ENCODE data around the gene GNG12. TPM values are rescaled to one million over a fixed set of nuclear protein-coding genes. Genes with fewer than 3 reads are reported as not detected.

The GNG12 gene
- total RNA-seq, 4 donors from 2014 or later, result 89.6 to 129 (median 90.9) TPM

DNA sequence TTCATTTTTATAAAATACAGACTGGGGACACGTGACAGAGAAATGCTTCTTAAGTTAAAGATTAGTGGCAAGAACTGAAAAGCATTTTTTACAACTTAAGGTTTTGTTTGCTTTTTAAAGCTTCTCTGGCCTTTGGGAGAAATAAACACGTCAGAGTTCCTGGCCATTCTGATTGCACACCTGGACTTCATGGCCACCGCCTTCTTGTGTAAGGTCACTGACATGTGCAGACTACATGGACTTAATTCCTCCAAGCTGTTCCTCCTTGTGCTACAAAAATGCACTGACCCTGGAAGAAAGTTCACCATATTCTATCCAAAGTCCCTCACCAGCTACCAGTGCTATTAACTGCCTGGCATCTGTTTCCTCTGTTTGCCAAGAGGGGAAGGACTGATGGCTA, 92.1 kb downstream of the GNG12 start:
- Histone ChIP-seq H3K4me1 (peaks cover 40% of the 10 kb centered on the region), H3K4me3 (no peak overlapping the region), H3K9me3 (no peaks in the 10 kb centered on the region), H3K36me3 (no peaks in the 10 kb centered on the region), H3K27ac (no peak overlapping the region), H3K27me3 (no peaks in the 10 kb centered on the region)
- no peak for TF ChIP-seq POLR2A (IDR thresholded peaks at IDR 0.05)
- TF ChIP-seq EP300 (IDR thresholded peaks at IDR 0.05), result no peak
- TF ChIP-seq, protein P1, sequence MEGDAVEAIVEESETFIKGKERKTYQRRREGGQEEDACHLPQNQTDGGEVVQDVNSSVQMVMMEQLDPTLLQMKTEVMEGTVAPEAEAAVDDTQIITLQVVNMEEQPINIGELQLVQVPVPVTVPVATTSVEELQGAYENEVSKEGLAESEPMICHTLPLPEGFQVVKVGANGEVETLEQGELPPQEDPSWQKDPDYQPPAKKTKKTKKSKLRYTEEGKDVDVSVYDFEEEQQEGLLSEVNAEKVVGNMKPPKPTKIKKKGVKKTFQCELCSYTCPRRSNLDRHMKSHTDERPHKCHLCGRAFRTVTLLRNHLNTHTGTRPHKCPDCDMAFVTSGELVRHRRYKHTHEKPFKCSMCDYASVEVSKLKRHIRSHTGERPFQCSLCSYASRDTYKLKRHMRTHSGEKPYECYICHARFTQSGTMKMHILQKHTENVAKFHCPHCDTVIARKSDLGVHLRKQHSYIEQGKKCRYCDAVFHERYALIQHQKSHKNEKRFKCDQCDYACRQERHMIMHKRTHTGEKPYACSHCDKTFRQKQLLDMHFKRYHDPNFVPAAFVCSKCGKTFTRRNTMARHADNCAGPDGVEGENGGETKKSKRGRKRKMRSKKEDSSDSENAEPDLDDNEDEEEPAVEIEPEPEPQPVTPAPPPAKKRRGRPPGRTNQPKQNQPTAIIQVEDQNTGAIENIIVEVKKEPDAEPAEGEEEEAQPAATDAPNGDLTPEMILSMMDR (IDR thresholded peaks at IDR 0.05), result no peak
- TF ChIP-seq POLR2AphosphoS5 (IDR thresholded peaks at IDR 0.05), result no peak
- WGBS, result 80% methylated on average over 3 of the region's 3 CpGs
- no peak for DNase-seq (ENCODE audit: low spot score in 2 of 2)

DNA sequence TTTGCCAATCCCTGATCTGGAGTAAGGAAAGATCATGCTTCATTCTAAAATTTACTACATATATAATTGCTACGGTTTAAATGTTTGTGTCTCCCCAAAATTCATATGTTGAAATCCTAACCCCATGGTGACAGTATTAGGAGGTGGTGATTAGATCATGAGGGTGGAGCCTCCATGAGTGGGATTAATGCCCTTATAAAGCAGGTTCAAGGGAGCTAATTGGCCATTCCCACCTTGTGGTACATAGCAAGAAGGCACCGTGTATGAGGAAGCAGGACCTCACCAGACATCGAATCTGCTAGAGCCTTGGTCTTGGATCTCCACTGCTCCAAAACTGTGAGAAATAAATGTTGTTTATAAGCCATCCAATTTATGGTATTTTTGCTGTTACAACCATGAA, 92.7 kb downstream of the GNG12 start:
- no peak overlapping the region for H3K27ac ChIP-seq
- H3K4me1 ChIP-seq, result peaks cover 43% of the 10 kb centered on the region
- 87% methylated on average over 3 of the region's 3 CpGs for WGBS

DNA sequence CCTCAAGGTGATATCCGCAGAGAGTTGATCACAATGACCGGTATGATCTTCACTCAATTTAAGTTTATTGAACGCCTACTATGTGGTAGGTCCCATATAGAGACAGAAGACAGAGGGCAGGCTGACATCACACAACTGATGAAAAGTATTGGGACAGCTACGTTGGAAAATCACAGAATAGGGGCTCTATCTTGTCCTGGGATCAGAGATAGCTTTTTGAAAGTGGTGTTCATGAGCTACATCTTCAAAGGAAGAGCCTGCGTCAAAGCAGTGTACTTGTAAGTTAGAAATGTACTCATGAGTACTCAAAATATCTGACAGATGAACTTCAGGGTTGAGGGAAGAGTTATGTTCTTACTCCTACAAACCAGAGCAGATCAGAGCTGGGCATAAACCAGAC, 93.9 kb downstream of the GNG12 start:
- no peak overlapping the region for H3K27ac ChIP-seq
- no peak for TF ChIP-seq EP300 (IDR thresholded peaks at IDR 0.05)
- TF ChIP-seq, protein P1 (IDR thresholded peaks at IDR 0.05), result no peak
- no peak for TF ChIP-seq POLR2A (IDR thresholded peaks at IDR 0.05)

More for the DNA sequence above, 92.7 kb downstream of the GNG12 start:
- Histone ChIP-seq H3K4me3 (no peak overlapping the region), H3K9me3 (no peaks in the 10 kb centered on the region), H3K27me3 (no peaks in the 10 kb centered on the region), H3K36me3 (no peaks in the 10 kb centered on the region)
- TF ChIP-seq POLR2A (IDR thresholded peaks at IDR 0.05) (no peak), EP300 (IDR thresholded peaks at IDR 0.05) (no peak), POLR2AphosphoS5 (IDR thresholded peaks at IDR 0.05) (no peak)
- TF ChIP-seq, protein P1 (IDR thresholded peaks at IDR 0.05), result no peak
- no peak for DNase-seq (ENCODE audit: low spot score in 2 of 2)

DNA sequence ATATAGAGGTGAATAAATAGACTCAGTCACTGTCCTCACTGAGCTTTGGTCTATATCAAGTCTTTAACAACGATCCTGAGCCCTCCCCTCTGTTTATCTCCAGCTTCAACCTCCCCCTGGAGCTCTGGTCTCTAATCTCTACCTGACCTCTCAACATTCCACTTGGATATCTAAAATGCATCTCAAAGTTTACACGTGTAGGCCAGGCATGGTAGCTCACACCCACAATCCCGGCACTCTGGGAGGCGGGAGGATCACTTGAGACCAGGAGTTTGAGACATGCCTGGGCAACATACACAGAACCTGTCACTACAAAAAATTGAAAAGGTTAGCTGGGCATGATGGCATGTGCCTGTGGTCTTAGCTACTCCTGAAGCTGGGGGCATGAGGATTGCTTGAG, 94.9 kb downstream of the GNG12 start:
- no peak overlapping the region for H3K4me3 ChIP-seq
- WGBS, result 69% methylated on average over 4 of the region's 4 CpGs
- peaks cover 64% of the 10 kb centered on the region for H3K4me1 ChIP-seq
- H3K9me3 ChIP-seq, result no peaks in the 10 kb centered on the region
- no peaks in the 10 kb centered on the region for H3K36me3 ChIP-seq
- H3K27me3 ChIP-seq, result no peaks in the 10 kb centered on the region
- no peak for DNase-seq (ENCODE audit: low spot score in 2 of 2)
- no peak for TF ChIP-seq EP300 (IDR thresholded peaks at IDR 0.05)
- TF ChIP-seq, protein P1 (IDR thresholded peaks at IDR 0.05), result no peak
- TF ChIP-seq POLR2A (IDR thresholded peaks at IDR 0.05), result no peak
- no peak for TF ChIP-seq POLR2AphosphoS5 (IDR thresholded peaks at IDR 0.05)
- H3K27ac ChIP-seq, result no peak overlapping the region

More for the DNA sequence above, 93.9 kb downstream of the GNG12 start:
- Histone ChIP-seq H3K27me3 (no peaks in the 10 kb centered on the region), H3K4me3 (no peak overlapping the region), H3K9me3 (no peaks in the 10 kb centered on the region), H3K4me1 (peaks cover 55% of the 10 kb centered on the region), H3K36me3 (no peaks in the 10 kb centered on the region)
- 95% methylated on average over 5 of the region's 5 CpGs for WGBS
- DNase-seq (ENCODE audit: low spot score in 2 of 2), result no peak

DNA sequence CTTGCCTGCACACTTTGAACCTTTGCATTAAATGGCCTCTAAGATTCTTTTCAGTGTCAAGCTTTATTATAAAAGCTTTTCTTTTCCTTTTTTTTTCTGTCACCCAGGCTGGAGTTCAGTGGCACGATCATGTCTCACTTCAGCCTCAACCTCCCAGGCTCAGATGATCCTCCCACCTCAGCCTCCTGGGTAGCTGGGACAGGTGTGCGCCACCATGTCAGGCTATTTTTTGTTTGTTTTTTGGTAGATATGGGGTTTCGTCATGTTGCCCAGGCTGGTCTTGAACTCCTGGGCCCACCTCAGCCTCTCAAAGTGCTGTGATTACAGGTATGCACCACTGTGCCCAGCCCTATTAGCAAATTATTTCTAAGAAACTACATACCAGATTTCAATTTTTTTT, 95.4 kb downstream of the GNG12 start:
- Histone ChIP-seq H3K36me3 (no peaks in the 10 kb centered on the region), H3K27ac (no peak overlapping the region), H3K9me3 (no peaks in the 10 kb centered on the region), H3K4me1 (peaks cover 64% of the 10 kb centered on the region), H3K27me3 (no peaks in the 10 kb centered on the region), H3K4me3 (no peak overlapping the region)
- TF ChIP-seq, protein P1 (IDR thresholded peaks at IDR 0.05), result no peak
- TF ChIP-seq EP300 (IDR thresholded peaks at IDR 0.05), result no peak
- TF ChIP-seq POLR2A (IDR thresholded peaks at IDR 0.05), result no peak
- no peak for TF ChIP-seq POLR2AphosphoS5 (IDR thresholded peaks at IDR 0.05)
- DNase-seq (ENCODE audit: low spot score in 2 of 2), result no peak
- WGBS, result 97% methylated on average over 3 of the region's 3 CpGs
